Measurements from ENCODE around the gene UBE3D.
"Not testable (repeated sequence)": the region's sequence is repeated elsewhere in the genome, so short reads cannot be mapped to it uniquely, and the experiment has no call there.

The UBE3D gene

DNA sequence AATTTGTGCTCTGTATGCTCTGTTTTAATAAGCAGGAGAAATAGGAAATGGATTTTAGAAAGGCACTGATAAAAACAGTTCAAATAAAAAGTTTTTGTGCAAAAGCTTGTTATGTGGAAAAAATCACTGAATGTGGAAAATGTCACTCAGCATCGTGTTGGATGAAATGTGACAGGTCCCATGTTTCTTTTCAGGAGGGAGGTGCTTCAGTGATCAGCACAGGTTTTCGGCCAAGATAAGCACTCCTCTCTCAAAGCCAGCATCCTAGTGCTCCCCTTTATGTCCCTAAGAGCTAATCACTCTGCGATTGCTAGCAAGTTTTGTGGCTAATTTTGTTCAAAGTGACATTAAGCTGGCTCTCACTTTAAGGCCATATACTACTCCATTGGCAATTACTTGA, 12.0 kb downstream of the UBE3D start:
- DNase-seq: no peak

DNA sequence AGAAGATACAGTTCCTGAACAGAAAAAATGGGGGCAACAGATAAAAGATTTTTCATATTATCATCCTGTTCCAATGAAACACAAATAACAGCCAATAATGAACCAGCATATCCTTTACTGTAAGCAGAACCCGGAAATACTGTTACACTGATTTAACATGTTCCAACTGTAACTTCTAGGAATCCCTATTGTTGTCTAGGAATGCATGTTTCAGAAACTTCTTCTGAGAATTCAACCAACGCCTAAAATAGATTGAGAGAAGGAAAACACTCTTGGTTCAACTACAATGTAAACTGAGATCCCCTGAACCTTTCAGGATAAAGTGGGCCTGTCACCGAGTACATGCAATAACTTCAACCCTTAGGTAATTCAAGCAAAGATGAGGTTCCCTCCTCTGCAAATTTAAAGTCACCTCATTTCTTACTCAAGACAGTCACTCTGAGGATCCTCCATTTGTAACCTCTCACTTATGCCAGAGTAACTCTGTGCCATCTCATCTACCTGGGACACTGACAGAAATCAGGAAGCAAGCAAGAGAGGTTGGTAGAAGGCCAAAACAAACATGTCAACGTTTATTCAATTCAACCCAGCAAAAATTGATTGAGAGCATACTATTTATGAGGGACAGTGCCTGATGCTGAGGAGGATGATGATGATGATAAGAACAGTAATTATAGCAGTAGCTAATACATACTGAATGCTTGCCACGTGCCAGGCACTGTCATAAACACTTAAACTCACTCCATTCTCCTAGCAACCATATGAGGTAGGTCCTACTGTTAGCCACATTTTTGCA, 14.1 kb downstream of the UBE3D start:
- DNase-seq: no peak

DNA sequence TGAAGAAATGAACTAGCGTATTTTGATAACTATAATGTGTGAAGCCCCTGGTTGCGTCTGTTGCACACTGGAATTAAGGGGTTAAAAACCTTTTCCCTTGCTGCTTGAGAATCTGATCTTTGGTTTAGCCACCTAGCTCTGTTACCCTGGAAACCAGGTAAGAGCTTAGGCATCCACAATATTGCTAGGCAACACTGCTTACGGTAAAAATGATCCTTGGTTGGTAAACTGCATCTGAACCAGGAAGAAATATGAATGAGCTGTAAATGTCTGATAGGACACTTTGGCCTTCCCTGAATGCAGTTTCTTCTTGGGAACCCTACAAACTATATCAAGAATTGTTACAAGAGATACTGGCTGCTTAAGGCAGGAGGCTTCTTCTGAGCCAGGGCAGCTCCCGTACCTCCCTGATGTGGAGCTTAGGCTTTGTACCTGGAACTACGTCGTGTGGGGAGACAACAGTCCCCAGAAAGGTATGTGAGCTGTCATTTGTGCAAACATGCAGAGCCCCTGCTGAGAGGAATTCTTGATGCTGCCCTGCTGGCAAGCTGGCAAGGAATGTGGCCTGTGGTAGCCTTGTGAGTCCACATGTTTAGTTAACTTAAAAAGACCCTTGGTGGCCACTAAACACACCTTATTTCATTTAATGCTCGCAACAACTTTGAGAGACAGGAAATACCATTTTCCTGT, 18.4 kb downstream of the UBE3D start:
- DNase-seq: no peak

DNA sequence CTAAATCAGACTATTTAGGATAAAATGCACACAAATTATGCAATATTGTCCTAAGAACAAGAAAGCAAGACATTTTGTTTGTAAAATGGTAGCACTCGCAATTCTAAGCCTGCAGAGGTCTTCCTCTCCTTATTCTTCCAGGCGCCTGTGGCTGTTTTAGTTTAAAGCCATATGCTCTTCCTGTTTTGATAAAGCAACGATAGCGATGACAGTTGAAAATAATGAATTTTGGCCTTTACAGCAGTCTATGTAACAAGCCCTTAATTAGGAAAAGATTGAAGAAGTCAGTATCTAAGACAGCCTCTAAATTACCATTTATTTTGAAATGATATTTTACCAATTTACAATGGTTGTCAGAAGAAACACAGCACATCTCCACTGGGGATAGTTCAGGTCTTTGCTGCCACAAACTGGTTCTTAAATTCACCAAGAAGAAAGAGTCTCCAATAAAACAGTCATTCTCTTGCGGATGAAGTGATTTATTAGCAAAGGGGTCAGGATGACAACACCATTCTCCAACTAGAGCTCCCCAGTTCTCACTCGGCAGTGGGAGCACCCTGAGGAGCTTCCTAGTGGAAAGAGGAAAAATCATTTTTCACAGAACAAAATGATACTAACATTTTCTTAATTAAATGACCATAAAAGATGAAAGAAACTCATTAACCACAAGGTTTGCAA, 21.4 kb downstream of the UBE3D start:
- DNase-seq: no peak

DNA sequence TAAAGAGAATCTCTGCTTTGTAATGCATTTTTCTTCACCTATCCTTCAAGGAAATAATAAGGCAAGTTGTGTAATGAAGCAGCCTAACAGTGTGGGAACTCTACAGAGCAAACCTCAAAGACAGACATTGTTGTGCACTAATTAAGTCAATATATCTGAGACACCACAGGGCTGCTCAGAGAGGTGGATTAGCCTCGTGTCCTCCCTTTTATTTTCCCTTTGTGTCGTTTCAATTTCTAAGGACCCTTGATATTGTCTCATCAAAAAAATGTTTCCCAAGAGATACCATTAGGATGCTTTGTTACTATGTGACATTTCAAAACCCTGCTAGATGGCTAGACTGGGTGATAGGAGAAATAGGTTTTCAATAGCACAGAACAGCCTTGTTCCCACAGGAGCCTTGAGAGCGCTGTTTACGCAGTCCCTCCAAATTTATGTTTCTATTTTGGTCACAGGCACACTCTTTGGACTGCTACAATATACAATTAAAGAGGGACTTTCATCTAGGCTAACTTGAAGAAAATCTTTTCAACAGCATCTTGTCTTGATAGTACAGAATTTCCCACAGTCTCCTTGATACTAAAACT, 23.1 kb downstream of the UBE3D start:
- no peak for DNase-seq

DNA sequence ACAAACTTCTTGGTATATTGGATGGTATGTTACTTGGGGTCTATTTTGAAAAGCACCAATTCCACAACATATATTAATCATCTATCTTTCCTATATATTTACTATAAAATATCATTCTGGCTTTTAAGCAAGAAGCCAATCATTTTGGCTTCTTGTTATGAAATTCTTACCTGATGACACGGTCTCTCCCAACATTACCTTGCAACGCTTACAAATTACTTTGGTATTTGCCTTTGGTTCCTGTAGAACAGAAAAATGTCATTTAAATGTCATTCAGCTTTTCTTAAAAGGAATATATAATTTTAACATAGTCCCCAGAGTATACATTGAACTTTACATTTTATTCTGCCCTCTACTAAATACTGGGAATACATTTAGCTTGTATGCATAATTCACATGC, 27.4 kb downstream of the UBE3D start:
- no peak for DNase-seq

DNA sequence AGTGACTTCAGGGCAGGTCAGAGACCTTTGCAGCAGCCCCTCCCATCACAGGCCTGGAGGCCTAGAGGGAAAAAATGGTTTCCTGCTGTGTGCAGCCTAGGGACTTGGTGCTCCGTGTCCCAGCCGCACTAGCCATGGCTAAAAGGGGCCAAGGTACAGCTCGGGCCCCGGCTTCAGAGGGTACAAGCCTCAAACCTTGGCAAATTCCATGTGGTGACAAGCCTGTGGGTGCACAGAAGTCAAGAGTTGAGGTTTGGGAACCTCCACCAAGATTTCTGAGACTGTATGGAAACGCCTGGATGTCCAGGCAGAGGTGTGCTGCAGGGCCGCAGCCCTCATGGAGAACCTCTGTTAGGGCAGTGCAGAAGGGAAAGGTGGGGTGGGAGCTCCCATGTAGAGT, 34.0 kb downstream of the UBE3D start:
- DNase-seq: no peak

DNA sequence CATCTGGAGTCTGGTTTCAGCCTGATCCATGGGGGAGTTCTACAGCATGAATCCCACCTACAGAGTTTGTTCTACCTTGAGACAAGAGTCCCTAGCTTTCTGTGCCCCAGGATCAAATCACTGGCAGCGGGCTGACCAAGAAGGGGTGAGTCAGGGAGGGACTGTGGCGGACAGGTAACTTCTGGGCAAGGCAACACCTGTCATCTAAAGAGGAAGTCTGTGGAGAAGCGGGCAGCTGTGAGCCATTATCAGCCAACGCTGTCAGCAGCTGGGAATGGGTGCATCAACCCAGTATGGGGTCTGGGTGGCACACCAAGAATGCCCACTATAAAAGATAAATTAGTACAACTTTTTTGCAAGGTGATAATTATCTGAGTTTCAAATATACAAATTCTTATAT, 45.9 kb downstream of the UBE3D start:
- DNase-seq: no peak

DNA sequence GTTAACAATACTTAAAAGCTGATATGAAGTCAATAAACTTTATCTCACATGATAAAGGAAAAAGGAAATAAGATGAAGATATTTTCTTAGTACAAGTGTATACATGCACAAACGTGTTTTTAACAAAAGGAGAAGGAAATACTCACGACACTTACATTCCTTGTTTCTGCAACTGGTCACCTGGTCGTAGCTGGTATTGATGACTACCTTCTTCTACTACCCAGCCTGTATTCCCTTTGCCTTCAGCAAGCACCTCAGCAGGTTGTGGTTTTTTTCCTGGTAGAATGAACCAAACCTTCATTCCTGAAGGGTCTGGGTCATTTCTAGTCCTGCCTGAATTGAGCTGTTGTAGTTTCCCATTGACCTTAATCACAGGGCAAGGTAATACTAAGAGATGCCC, 54.5 kb downstream of the UBE3D start:
- DNase-seq: not testable (repeated sequence)

DNA sequence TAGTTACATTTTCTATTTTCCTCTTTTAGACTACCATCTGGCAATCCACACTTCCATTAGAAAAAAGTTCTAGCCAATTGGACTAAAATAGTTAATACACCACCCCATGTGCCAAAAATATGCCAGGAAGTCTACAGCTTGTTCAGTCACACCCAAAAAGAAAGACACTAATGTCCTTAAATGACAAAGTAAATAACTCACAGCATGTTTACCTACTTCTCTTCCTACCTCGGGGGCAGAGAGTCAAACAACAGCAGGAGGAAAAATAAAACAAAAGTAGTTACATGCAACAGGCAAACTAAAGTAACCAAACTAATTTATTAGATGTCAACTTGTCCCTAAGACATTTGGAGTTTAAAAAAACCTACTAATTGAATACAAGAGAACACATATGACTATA, 57.0 kb downstream of the UBE3D start:
- DNase-seq: no peak

DNA sequence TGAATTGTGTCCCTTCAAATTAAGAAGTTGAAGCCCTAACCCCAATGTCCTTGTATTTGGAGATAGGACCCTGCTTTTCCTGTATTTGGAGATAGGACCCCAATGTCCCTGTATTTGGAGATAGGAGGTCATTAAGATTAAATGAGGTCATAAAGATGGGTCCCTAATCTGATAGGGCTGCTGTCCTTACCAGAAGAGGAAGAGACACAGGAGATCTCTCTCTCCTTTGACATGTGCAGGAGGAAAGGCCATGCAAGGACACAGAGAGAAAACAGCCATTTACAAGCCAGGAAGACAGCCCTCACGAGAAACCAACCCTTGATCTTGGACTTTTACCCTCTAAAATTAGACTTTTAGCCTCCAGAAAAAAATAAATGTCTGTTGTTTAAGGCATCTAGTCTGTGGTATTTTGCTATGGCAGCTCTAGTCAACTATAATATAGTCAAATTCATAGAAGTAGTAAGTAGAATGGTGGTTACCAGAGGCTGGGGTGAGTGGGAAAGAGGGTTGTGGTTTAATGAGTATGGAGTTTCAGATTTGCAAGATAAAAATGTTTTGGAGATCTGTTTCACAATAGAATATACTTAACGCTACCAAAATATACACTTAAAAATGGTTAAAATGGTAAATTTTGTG, 59.3 kb downstream of the UBE3D start:
- DNase-seq: no peak

DNA sequence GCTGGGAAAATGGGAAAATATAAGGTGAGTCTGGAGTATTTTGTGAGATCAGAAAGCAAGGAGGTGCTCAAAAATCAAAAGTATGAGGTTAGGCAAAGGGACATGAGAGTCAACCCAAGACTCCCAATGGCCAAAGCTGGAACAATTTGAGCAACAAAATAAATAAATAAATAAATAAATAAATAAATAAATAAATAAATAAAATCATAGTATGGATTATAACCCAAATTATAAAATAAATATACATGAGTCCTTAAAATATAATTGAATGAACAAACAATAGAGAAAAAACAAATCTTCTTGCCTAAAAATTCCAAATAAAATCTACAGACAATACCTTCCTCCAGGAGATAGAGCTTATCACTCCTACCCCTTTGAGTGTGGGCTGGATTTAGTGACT, 69.5 kb downstream of the UBE3D start:
- DNase-seq: no peak

DNA sequence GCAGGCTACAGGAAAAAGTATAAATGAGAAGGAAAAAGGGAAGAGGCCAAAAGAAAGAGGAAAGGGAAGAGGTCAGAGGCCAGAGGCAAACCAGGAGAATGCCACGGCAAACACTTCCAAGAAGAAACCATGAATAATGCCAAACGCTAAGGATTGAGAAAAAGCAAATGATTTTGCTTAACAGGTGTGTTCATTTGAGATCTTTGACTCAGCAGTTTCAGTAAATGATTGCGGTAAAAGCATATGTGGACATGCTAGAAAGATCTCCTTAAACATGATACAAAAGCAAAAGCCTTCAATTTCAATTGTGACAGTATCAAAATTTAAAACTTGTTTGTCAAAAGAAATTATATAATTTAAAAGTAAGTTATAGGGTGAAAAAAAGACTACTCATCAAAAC, 70.6 kb downstream of the UBE3D start:
- no peak for DNase-seq

DNA sequence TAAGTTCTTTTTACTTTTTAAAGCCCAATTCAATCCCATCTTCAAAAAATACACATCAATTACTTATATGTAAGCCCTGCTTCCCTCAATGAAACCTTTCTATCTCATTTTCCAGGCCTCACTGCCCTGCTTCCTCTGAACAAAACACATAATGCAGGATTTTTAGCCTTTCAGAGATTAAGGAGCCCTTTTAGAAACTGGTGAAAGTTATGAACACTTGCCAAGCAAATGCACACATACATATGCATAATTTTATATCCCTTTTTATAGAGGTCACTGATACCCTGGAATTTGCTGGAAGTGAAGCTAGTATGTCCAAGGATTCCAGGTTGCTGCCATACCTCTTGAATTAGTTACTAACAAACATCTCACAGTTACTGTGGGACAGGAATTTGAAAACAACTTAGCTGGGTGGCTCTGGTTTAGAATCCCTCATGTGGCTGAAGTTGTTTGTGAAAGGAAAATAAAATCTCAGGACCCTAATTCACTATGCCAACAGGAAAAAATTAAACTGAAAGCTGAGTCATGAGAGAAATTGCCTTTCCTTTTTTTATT, 75.8 kb downstream of the UBE3D start:
- no peak for DNase-seq

DNA sequence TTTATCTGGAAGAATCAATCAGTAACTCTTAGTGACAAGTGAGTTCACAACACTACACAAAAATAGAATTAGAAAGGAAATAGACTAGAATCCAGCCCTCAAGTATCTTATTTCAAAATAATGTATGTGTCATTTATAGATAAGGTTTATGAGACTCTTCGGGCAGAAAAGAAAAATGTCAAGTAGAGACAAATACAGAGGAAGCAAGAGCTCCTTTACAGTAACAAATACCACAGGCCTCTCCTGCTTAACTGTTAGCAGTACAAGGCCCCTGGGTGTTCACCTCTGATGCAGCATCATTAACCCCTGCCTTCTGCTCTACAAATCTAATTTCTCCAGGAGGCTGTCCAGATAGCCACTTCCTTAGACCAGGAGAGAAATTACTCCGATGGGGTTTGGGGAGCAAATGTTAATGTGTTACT, 76.7 kb downstream of the UBE3D start:
- no peak for DNase-seq

DNA sequence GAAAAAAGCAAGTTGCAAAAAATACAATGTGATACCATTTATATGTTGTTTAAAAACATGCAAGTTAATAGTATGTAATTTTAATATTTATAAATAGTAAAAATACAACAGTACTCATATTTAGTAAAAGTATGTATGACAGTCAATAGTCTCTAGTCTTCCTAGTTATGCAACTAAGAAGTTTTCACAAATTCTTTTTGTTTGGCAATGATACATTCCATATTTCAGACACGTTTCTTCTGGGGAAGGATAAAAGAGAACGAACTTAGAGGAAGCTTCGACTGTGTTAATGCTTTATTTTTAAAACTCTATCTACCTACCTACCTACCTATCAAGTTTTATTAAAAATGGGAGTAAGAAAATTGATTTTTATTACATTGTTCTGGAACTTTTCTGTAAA, 77.7 kb downstream of the UBE3D start:
- no peak for DNase-seq

DNA sequence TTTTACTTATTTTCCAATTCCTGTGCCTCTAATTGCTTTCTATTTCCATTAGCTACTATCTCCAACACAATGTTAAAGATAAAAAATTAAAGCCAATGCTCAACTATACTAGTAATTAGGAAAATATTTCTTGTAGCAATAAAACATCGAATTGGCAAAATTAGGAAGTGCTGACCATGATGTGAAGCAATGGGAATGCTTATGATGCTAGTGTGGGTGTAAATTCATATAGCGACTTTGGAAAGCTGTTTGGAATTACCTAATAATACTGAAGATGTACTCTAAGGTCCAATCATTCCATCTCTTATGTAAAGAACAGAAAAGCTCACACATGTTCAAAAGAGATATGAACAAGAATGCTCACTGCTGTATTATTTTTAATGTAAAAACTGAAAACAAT, 78.2 kb downstream of the UBE3D start:
- no peak for DNase-seq

DNA sequence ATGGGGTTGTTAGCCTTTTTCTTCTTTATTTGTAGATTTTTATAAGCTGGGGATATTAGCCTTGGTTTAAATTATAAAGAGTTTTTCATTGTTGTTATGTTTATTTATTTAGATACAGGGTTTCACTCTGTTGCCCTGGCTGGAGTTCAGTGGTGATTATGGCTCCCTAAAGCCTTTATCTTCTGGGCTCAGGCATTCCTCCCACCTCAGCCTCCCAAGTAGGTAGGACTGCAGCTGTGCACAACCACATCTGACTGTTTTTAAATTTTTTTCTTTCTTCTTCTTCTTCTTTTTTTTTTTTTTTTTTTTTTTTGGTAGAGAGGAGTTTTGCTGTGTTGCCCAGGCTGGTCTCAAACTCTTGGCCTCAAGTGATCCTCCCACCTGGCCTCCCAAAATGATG, 80.9 kb downstream of the UBE3D start:
- no peak for DNase-seq

DNA sequence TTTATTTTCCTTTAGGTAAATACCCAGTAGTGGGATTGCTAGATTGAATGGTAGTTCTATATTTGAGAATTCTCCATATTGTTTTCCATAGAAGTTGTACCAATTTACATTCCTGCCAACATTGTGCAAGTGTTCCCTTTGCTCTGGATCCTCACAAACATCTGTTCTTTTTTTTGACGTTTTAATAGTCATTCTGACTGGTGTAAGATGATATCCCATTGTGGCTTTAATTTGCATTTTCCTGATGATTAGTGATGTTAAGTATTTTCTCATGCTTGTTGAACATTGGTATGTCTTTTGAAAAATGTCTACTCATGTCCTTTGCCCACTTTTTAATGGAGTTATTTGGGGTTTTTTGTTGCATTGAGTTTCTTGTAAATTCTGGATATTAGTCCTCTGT, 85.6 kb downstream of the UBE3D start:
- no peak for DNase-seq

DNA sequence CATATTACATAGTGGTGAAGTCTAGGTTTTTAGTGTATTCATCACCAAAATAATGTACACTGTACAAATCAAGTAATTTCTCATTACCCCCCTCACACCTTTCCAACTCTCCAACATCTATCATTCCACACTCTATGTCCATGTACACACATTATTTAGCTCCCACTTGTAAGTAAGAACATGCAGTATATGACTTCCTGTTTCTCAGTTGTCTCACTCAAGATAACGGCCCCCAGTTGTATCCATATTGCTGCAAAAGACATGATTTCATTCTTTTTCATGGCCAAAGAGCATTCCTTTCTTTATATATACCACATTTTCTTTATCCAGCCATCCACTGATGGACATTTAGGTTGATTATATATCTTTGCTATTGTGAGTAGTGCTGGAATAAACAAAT, 86.0 kb downstream of the UBE3D start:
- DNase-seq: no peak

DNA sequence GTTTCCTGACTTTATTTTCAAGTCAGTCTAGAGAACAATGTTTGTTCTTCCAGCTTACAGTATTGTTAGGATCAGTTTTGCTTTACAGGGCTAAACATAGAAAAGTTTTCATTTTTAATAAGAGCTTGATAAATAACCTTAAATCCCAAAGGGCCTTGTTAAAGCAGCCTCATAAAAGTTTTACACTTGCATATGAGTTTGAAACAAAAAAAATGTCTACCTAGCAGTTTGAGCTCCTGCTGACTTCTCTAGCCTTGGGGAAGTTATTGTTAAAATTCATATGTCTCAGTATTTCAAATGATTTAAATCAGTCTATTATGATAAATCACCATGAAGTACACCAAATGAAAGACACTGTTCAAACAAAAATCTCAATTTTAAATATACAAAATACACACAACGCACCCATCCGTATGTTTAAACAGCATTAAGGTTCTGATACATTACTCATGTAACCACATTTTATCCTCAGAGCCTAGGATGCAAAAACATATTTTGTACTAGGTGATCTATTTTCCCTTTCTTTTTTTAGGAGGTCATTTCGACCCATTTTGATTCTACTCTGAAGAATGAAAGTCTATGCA, 87.2 kb downstream of the UBE3D start:
- DNase-seq: no peak

DNA sequence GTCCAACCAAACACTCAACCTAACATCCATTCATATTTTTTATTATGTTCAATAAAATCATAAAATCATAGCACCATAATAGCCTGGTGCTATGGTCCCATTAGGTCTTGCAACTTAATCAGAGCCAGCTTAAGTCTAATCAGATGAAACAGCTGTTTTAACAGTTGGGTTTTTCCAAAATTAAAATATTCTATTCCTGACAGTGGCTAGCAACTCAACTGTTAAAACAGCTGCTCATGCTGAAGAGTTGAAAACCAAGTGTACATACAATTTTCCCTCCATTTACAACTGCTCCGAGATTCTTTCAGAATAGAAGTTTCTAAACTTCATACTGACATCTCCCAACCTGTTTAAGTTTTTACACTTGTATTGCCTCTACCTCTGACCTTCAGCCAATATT, 89.5 kb downstream of the UBE3D start:
- DNase-seq: no peak
